ENCODE data around the gene PATE1.

The PATE1 gene

GRCh38 chr11:125790825-125791224 lies 44.7 kb downstream of the PATE1 start:
- no peak for DNase-seq (ENCODE audit: low read depth in 2 of 2, low spot score in 1 of 2)

GRCh38 chr11:125797641-125798040 lies 51.6 kb downstream of the PATE1 start:
- DNase-seq (ENCODE audit: low read depth in 2 of 2, low spot score in 1 of 2), result no peak

Measured in stimulated activated CD8-positive, alpha-beta memory T cell treated with anti-CD3 and anti-CD28 coated beads, Interleukin-4, amount 100 ng/mL, for 4 hours (primary cell).